Stimulated activated CD4-positive, alpha-beta T cell treated with anti-CD3 and anti-CD28 coated beads, Interleukin-12 subunit alpha, Interleukin-12 subunit beta, amount 100 ng/mL, for 4 hours (primary cell): ENCODE data around the gene CLCNKA.
"Not testable (repeated sequence)": the region's sequence is repeated elsewhere in the genome, so short reads cannot be mapped to it uniquely, and the experiment has no call there.

ENCODE experiments used
- DNase-seq: peaks from one replicate; pipeline ENCODE4 v3.0.0-alpha.2; 2020

The CLCNKA gene

DNA sequence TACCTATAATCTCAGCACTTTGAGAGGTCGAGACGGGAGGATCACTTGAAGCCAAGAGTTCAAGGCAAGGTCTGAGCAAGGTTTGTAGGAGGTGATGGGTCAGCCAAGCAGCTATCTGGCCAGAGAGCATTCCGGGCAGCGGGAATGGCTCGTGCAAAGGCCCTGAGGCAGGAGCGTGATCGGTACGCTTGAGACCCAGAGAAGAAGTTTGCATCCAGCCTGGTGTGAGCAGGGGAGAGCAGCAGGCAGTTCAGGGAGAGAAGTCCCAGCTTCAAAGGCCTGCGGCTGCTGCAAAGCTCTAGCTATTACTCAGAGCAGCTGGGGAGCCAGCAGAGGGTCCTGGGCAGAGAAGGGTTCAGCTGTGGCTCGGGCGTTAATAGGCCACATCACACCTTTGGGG lies 22.9 kb upstream of the CLCNKA start:
- DNase-seq, result no peak

DNA sequence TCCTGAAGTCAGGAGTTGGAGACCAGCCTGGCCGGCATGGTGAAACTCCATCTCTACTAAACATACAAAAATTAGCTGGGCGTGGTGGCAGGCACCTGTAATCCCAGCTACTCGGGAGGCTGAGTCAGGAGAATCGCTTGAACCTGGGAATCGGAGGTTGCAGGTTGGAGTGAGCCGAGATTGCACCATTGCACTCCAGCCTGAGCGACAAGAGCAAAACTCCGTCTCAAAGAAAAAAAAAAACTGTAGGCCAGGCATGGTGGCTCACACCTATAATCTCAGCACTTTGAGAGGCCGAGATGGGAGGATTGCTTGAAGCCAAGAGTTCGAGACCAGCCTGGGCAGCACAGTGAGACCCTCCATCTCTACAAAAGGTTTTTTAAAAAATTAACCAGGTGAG lies 20.6 kb upstream of the CLCNKA start:
- DNase-seq, result not testable (repeated sequence)

DNA sequence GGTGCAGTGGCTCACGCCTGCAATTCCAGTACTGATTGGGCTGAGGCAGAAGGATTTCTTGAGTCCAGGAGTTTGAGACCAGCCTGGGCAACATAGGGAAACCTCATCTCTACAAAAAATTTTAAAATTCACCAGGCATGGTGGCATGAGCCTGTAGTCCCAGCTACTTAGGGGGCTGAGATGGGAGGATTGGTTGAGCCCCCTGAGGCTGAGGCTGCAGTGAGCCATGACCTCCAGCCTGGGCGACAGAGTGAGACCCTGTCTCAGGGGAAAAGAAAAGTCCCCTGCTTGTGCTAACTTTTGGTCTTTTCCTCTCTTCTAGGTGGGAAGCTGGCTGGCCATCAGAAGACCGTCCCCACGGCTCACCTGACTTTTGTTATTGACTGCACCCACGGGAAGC lies 16.2 kb upstream of the CLCNKA start:
- no peak for DNase-seq

DNA sequence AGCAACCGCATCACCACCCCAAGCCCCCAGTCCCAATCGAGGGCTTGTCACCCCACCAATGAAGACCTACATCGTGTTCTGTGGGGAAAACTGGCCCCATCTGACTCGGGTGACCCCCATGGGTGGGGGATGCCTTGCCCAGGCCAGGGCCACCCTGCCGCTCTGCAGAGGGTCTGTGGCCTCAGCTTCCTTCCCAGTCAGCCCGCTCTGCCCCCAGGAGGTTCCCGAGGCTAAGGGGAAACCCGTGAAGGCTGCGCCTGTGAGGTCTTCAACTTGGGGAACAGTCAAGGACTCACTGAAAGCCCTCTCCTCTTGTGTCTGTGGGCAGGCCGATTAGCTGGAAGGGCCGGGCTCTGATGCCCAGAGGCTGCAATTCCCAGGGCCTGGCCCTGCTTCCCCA lies 15.8 kb upstream of the CLCNKA start:
- no peak for DNase-seq

DNA sequence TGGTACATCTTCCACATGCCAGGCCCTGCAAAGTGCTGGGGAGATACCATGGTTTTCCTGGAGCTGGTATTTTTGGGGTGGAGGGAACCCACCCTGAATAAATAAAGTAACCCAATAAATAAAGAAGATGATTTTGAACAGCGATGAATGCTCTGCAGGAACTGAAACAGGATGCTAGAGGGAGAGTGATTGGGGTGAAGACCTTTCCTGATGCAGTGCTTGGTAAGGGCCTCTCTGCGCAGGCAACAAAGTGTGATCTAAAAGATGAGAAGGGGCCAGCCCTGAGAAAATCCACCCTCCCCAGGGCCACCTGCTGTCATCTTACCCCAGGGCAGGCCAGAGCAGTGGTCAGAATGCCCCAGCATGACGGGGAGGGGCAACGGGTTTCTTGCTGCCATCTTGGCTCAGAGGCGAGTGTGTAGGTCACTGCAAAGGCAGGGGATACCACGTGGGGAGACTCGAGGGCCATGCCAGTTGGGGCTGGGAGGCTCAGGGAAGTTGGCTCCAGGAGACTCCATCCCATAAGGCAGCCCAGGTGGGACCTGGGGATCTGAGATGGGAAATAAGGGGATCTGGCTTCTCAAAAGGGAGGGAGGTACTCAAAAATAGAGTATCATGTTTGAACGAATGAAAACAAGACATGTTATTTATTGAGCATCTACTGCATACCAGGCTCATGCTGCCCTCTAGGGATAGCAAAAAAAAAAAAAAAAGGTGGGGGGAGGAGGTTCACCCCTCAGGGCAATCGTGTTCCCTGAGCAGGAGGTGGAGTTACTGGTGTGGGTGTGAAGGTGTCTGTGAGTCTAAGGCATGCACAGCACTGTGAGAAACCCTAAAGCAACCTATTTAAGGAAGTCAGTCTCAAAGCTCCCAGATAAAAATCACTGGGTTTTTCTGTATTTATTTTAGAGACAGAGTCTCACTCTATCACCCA lies 15.0 kb upstream of the CLCNKA start:
- DNase-seq, result no peak

DNA sequence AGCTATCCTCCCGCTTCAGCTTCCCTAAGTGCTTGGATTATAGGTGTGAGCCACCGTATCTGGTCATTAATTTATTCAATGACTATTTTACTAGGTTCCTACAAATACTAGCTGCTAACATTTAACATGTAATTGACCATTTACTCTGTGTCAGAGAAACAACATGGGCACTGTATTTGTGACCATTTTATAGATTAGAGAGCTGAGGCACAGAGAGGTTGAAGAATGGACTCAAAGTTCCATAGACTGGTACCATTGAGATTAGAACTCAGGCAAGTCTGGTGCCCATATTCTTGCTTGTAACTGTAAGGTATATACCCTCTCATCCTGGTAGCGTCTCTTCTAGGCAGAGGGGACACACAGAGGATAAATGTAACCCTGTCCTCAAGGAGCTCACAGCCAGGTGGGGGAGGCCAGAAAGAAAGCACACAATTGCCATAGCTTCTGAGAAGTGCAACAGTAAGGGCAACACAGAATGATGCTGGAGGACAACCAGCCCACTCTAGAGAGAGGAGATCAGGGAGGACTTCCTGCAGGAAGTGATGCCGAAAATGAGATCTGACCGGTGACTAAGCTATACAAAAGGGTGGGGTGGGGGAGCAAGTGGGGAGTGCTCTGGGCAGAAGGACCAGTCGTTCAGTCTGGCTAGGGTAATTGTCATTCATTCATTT lies 14.0 kb upstream of the CLCNKA start:
- DNase-seq, result no peak

DNA sequence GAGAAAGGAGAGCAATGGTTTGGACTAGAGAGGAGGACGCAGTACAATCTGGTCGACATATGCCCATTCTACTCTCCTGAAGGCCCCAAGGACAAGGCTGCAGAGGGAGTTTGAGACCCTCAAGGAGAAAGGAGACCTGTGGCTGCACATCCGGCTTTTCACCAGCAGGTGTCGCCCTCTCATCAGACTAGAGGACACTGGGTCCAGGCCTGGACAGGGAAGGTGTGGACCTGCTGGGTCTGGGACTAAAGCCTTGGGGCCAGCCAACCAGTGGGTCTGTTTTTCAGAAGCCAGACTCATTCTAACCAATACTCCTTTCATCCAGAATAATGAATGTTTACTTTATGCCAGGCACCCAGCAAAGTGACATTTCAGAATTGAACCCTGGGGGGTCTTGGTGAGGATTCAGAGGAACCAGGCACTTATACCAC lies 12.8 kb upstream of the CLCNKA start:
- peak; percentile 68 for DNase-seq

DNA sequence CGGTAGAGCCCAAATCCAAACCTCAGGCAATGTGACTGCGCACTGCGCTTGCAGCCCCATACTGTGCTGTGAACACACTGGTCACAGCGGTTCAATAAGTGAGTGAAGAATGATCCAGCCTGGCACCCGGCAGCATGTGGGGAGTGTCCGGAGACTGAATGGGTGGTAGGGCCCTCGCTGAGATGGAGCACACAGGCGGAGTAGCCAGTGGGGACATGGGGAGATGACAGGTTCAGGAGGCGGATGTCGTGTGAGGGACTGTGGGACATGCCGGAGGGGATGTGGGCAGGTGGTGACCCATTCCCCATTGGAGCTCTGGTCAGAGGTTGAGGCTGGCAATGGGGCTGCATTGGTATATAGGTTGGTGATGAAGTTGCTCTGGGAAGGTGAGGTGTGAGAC lies 12.2 kb upstream of the CLCNKA start:
- DNase-seq, result no peak

DNA sequence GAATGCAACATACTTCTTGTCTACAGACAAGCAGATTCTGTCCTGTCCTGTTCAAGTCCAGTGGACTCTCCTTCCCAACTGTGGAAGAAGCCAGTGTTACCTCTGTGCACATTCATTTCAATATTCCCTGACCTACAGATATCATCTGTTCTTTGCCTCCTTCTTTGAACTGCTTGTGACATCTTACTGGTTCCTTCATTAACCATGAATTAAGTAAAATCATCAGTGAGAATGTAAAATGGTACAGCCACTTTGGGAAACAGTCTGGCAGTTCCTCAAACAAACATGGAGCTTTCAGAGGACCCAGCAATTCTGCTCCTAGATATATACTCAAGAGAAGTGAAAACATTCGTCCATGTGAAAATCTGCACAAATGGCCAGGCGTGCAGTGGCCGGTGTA lies 11.0 kb upstream of the CLCNKA start:
- DNase-seq, result no peak

DNA sequence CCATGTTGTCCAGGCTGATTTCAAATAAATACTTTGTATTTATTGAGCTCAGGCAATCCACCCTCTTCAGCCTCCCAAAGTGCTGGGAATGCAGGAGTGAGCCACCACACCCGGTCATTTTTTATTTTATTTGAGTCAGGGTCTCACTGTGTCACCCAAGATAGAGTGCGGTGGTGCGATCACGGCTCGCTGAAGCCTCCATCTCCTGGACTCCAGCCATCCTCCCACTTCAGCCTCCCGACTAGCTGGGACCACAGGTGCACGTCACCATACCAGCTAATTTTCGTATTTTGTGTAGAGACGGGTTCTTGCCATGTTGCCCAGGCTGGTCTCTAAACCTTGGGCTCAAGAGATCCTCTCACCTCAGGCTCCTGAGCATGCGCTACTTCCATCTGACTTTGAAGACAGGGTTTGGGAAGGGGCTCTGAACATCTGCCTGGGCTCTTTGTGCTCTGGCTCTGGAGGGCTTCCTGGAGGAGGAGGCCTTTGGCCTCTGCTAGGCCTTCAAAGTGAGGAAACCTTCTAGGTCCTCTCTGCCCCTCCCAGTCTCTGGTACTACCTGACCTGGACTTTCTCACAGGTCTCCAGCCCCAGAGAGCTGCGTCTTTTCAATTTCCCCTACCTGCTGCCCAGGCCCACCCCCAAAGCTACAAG lies 9.8 kb upstream of the CLCNKA start:
- DNase-seq, result no peak

DNA sequence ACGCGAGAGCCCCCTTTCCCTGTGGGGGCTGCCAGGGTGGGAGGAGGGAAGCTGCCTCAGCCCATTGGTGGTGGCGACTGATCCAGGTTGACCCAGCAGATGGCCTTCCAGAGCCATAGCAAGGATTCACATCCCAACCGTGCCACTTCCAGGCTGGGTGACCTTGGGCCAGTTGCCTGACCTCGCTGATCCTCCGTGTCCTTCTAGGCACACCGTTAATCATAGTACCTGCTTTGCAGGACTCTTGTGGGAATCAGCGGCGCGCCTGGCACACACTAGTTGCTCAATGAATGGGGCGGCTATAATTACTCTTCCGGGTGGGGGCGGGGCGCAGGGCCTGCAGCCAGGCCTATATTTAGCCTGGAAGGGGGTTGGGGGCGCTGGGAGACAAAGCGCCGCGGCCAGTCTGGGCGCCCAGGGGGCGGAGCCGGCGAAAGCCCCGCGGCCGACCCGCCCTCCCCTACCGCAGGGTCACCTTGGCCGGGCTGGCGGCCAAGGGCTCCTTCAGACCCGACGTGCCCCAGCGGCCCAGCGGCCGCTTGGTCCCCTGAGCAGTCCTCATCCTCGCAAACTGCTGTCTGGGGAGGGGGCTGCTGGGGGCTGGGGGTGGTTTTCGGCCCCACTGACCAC lies 9.1 kb upstream of the CLCNKA start:
- peak; percentile 41 for DNase-seq

DNA sequence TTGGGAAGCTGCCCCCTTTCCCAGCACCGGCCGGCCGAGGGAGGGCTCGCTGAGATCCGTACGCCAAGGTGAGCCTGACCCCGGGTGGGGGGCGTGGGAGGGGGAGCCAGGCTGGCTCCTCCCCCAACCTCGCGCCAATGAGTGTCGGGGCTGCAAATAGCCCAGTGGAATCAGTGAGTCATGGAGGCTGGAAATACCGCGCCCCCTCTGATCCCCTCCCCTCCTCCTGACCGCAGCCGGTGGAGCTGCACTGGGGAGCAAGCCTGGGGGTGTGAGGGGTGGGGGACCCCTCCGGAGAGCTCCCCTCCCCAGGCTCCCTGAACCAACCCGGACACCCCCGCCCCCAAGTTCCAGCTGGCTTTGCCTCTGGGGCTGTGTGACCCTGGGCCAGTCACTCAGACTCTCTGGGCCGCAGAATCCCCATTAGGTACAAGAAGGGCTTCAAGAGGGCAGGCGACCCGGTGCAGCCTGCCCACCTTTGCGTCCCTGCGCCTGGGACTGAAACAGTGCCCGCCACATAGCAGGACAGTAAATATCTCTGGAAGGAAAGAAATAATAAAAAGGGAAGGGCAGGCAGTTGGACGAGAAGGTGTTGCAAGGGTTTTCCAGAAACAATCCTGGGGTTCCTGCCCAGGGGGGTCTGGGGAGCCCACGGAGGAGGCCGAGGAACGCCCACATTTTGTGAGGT lies 8.5 kb upstream of the CLCNKA start:
- DNase-seq, result peak; percentile 52

DNA sequence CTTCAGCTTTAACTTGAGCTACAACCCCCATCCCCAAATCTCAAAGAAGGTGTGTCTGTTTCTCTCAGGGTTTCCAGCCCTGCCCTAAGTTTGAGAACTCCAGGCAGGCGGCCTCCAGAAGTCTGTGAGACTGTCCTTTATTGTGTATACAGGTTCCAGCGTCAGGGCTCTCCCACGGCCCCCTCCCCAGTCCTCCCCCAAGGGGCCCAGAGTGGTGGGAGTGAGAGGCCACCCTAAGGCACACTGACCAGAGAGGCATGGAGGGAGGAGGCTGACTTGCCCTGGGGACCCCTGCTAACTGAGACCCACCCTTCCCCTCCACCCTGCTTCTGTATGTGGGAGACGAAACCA lies 8.0 kb upstream of the CLCNKA start:
- no peak for DNase-seq

DNA sequence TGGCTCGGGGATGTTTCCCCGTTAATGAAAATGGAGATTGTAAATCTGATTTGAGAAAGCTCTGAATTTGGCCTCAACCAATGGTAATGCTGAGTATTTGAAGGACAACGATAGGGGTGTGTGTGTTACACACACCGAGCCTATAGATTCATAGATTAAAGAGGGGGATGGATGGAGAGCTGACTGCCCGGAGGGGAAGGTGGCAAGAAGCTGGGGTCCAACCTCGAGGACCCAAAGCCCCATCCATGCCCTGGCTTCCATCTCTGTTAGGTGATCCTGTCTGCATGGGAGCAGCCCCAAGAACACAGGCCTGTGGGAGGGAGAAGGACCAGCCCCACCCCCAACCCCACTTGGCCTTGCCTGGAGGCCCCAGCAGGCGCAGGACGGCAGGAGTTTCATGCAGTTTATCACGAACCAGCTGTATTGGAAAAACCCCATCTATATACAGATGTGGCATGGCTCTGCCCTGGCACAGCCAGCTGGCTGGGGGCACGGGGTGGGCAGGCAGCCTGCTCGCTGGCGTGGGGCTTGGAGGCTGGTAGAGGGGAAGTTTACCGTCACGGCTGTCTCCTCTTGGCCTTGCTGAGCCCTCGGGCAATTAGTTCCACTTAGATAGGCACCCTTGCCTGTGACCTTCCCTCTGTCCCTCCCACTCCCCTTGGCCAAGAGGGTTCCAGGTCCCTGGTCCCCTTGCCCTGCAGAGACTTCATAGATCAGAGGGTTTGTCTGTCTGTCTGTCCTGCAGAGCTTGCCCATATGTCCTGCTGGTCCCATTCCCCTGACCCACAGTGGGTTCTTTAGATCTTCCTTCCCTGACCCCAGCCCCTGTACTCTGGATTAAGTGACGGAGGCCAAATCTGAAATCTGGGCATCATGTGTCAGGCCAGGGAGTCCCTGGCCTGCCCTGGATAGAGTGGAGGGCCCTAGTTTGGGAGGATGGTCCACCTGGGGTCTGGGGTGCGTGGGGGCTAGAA lies 7.0 kb upstream of the CLCNKA start:
- DNase-seq, result no peak

DNA sequence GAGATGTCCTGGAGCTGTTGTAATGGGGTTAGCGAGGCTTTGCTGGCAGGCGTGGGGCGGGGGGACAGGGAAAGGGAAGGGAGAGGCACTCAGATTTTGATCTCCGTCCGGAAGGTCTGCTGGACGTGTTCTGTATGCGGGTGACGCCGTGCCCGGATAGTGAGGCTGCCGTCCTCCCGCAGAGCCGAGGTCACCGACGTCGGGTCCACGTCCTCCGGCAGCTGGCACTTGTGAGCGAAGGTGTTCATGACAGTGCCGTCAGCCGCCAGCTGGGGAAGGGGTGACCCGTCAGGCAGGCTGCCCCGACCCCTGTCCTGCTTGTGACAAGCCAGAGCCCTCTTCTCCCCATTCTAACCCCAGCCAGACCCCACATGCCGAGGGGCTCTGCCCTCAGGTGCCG lies 6.3 kb upstream of the CLCNKA start:
- DNase-seq, result no peak

DNA sequence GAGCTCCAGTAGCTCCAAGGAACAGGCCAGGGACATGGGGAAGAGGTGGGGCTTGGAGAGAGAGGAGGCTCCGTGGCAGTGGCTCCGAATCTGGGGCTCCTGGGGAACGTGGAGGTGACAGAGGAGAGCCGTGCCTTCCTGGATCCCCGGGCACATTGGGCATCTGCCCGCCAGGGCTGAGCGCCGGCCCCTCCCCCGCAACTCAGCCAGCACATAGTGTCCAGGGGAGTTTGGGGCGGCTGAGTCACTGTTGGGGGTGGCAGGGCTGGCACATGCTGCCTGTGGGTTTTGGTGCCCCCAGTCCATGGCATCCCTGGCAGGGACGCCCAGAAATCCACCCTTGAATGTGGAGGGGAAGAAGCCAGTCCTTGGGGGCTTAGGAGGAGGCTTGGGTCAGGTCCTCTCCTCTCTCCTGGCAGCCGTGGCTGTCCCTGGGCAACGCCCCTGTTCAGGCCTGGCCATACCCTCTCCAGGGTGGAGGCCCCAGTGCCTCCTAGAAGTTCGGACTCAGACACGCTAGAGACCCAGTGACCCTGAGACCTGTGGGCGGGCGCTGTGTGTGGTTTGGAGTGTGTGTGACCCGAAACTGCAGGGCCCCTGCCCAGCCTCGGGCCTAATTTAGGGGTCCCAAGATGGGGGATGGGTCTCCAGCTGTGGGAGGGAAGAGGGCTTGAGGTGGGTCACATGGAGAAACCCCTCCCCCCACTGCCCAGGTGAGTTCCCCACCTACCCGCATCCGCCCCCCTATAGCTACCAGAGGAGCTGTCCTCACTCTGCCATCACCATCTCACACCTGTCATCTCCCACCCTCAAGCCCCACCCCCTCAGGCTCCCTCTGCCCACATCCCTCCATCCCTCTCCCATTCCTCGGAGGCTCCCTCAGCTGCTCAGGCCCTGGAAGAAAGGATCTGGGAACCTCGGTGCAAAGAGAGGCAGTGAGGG lies 5.6 kb upstream of the CLCNKA start:
- DNase-seq, result no peak

DNA sequence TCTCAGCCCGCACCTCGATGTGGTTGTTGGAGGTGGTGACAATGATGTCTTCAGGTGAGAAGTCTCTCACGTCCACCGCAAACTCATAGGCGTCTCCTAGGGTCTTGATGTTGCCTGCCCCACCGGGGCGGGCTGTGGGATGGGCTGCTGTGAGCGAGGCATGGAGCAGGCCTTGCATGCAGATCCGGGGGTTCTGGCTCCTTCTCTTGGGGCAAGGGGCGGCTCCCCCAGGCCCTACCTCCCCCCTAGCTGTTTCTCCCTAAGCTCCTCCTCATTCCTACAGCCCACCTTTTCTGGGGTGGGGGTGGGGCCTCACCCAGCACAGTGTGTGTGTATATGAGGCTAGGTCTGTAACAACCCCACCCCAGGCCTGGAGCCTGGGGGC lies 4.8 kb upstream of the CLCNKA start:
- DNase-seq, result no peak

DNA sequence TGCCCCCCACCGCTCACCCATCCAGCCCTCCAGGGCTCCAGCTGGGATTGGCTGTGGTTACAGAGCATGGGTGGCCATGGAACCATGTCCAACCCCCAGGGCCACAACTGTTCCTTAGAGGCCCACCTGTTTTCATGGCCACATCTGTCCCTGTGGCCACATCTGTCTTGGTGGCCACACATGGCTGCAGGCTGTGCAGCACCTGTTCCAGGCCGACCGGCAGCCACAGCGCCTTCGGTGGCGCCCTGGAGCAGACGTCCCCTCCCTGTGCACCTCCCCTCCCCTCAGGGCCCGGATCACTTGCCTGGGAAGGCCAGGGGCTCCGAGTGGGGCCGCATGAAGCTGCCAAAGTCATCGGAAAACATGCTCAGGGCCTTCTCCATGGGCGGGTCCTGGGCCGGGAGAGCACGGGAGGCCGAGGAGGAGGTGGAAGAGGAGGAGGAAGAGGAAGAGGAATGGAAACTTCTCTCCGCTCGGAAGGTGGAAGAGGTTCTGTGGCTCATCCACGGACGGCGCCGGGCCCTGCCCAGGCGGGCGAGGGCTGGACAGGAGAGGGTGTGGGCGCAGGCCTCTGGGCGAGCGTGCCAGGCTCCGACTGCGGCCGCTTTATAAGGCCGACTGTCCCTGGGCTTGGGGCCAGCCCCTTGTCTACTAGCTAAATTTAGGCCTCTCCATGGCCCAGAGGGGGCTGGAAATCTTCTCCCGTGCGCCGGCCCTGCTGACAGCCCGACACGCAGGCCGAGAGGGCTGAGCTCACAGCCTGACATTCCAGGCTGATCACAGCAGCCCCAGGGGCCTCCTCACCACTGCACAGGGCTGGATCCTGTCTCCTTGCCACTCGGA lies 4.2 kb upstream of the CLCNKA start, which contains the start of gene HSPB7:
TSS of gene HSPB7 (minus strand) at position 583 of the 843 bp plus-strand sequence. CDS start at position 503, 80 bp downstream.
- no peak for DNase-seq

DNA sequence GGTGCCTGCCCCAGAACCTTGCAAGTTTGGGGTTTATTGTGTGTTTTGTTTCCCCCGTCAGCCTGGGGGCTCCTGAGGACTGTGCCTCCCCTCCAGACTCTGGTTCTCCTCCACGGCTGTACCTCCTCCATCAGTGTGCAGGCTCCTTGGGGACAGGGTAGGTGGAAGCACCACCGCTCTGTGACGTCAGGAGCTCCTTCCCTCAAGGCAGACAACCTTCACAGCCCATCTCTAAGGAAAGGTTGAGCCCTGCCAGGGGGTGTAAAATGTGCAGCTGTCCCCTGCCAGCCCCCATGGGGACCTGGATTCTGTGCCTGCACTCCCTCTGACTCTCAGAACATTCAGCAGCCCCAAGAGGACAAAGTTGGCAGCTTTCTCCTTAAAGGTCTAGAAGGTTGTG lies 3.5 kb upstream of the CLCNKA start:
- DNase-seq, result no peak
